LNCAP (cell line): Measurements from ENCODE around the gene C1orf159.

Source experiments
- TF ChIP-seq, protein P1 (sequence below): fragments of 450-650 bp; IDR thresholded peaks from 2 replicates; pipeline ENCODE4 v1.5.1; 2017; ENCODE audit warnings: mild to moderate bottlenecking

C1orf159 gene

DNA sequence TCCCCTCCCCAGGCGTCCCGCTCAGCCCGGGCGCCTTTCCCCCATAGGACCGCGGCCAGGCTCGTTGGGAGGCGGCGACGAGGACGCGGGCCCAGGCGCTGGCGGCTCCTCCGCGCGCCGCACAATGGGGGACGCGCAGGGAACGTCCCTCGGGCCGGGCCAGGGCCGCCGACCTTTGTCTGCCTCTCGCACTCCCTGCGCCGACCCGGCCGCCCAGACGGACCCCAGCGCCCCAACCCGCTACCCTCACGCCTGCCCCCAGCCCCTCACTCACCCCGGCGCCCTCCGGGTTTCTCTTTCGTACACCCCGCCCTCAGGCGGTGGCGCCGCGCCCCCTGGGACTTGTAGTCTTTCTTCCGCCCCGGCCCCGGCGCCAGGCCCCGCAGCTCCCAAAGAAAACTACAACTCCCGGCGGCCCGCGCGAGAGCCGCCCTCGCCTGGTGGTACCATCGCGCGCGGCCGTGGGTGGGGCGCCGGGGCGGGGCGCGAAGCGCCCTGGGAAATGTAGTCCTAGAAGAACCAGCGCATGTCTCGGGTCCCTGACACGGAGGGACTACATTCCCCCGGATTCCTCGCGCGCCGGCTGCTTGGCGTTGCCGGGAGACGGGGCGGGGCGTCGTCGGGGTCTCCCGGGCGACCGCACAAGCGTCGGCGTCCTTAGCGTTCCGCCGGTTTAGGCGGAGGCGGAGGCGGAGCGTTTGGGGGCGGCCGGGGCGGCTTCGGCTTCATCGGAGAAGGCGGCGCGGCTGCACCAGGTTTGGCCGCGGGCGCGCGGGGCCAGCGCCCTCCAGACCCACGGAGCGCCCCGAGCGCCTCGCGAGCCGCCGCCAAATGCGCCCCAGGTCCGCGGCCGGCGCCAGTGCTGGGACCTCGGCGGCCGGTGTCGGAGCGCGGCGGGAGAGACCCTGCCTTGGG, at the start of gene C1orf159:
Gene C1orf159 (minus strand): TSS at position 304 of the 915 bp plus-strand sequence. CDS start 24,546 bp downstream, outside the sequence.
- TF ChIP-seq, protein P1, sequence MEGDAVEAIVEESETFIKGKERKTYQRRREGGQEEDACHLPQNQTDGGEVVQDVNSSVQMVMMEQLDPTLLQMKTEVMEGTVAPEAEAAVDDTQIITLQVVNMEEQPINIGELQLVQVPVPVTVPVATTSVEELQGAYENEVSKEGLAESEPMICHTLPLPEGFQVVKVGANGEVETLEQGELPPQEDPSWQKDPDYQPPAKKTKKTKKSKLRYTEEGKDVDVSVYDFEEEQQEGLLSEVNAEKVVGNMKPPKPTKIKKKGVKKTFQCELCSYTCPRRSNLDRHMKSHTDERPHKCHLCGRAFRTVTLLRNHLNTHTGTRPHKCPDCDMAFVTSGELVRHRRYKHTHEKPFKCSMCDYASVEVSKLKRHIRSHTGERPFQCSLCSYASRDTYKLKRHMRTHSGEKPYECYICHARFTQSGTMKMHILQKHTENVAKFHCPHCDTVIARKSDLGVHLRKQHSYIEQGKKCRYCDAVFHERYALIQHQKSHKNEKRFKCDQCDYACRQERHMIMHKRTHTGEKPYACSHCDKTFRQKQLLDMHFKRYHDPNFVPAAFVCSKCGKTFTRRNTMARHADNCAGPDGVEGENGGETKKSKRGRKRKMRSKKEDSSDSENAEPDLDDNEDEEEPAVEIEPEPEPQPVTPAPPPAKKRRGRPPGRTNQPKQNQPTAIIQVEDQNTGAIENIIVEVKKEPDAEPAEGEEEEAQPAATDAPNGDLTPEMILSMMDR: no peak

DNA sequence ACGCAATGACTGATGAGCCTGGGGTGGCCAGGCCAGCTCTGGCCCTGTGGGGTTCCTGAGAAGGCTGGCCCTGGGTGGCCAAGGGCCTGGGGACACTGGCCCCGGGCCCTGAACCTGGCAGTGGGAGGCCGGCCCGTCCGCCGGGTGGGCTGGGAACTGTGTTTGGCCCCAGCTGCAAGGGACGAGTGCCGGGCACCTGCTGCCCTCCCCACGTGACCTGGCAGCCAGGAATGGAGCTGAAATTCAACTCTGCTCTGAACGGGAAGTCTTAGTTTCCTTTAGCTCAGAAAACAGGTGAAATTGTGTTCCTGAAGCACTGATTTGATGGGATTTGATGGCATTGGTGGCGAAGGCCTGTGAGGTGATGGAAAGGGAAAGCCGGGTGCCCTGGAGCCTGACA, 49.6 kb upstream of the C1orf159 start:
- TF ChIP-seq, protein P1: no peak

DNA sequence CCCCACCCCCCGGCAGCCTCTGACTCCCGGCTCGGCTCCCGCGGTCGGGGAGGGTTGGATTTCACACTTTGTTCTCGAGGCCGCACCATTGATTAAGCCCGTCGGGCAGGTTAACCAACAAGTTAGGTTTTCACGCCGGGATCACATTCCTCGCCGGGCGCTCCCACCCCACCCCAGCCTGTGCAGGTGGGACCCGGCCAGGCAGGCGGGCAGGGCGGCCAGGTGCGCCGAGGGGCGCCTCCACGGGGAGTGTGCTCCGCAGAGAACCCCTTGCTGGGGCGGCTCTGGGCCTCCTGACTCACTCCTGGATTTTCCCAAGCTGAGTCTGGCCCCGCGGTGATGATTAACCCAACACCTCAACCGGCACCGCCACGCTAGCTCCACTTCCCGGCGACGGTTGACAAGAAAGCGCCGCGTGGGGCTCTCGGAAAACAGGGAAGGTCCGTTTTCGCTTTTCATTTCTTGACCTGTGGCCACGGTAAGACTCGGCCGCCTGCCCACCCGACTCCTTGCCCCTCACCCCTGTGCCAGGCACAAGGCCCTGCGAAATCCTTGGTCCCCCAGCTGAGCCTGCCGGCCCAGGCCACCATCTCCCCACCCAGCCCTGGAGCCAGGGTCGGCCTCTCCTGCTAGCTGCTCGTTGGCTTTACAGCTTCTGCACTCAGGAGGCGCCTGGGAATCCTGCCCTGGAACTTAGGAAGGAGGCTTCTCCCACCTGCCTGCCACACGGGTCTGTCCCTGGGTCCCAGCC, 49.0 kb upstream of the C1orf159 start:
- TF ChIP-seq, protein P1: no peak

DNA sequence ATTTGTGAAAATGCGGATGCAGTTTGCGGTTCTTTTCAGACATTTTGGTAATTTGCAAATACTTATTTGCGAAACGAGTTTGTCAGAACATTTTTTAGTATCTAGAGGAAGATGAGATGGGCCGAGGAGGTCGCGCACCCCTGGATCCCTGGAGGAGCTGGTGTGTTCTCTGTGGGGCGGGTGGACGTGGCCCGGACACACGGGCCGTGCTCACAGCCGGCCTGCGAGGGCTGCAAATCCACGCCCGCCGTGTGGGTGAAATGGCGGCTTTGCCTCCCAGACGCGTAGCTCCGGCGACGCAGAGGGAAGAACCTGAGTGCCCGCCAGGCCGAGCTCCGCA, 48.4 kb upstream of the C1orf159 start:
- TF ChIP-seq, protein P1: no peak

DNA sequence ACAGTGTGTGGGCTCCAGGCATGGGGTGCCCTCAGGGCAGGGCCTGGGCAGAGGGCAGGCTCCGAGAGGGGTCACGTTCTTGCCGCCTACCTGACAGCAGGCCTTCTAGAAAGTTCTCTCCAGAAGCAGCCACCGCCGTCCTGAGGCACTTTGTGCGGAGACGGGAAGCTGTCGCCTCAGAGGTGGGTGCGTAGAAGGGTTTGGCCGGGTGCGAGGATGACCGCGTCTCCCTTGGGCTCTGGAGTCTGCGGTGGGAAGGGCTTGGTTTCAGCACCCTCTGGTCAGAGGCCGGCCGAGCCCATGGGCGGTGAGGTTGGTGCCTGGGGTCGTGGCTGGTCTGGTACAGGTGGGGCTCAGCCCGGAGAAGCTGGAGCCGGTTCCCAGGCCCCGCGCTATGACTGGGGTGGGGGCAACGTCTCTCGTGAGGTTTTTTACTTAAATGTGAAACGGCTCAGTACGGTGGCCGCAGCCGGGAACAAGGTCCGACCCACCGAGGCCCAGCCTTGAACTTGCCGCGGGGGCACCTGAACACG, 47.7 kb upstream of the C1orf159 start:
- TF ChIP-seq, protein P1: no peak

DNA sequence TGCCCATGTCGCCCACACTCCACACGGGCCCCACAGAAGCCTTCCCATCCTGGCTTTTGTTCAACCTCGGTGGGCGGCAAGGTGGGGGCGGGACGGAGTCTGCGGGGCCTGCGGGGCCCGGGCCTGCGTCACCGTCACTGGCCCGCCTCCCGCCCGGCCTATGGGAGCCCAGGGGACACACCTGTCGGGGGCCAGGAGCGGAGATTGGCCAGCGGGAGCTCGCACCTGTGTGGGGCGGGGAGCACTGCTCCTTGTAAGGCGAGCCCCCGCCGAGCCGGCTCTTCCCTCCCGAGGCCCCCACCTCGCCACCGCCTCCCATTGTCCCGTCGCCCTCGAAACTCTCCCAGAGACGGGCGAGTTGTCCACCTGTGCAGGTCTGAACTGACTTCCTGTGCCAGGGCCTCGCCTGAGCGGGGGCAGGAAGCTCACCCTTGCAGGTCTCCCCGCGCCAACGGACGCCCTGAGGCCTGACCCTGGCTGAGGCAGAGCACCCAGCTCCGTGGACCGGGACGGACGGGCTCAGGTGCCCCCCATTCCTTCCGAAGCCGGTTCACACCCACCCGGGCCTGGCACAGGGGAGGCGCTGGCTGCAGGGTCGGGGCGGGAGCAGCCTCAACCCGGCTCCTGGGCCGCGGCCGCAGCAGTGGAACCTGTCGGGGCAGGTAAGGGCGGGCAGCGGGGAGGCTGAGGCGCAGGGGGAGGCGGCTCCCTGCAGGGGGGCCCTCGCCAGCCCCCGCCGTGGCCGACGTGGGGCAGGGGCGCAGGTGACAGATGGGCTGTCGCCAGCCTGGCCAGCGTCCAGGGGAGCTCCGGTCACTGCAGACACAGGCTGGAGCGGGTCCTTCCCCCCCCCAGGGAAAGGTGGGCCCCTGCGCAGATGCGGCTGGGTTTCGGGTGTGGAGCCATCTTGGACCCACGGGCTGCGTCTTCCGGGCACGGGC, 47.0 kb upstream of the C1orf159 start:
- TF ChIP-seq, protein P1: no peak

DNA sequence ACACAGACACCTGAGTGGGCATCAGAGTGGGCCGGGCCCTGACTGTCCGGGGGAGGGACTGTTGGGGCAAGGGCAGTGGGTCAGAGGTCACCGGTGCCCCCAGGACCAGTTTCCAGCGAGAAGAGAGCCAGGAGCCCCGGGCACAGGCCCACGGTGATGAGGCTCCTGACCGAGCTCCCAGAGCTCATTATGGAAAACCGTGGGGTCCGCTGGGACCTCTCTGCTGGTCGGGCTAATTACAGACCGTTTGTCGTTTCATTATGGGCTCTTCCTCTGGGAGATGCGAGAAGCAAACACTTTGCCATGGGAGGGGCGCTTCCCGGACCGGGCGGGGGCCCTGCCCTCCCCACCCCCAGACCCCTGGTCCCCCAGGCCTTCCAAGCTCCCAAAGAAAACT, 45.8 kb upstream of the C1orf159 start:
- TF ChIP-seq, protein P1: no peak
